Activated naive CD4-positive, alpha-beta T cell (primary cell): ENCODE results near the gene RAB5IF.
"Not testable (repeated sequence)": the region's sequence is repeated elsewhere in the genome, so short reads cannot be mapped to it uniquely, and the experiment has no call there.

ENCODE experiments used
- DNase-seq, 4 experiments: peaks; one replicate each; lab custom pipeline; 2025; lab: John Stamatoyannopoulos, UW

RAB5IF gene

GRCh38 chr20:36629719-36630681, 24.4 kb downstream of the RAB5IF start:
- DNase-seq, result peak in 1 of 4 experiments; percentile 24

GRCh38 chr20:36631646-36632045, 26.1 kb downstream of the RAB5IF start:
- DNase-seq, result no peak

GRCh38 chr20:36632147-36632486, 26.5 kb downstream of the RAB5IF start:
- no peak for DNase-seq

- DNase-seq, result no peak
Measured at GRCh38 chr20:36632487-36633284, 27.1 kb downstream of the RAB5IF start.

- DNase-seq, result no peak
Measured at GRCh38 chr20:36633285-36633772, 27.8 kb downstream of the RAB5IF start.

GRCh38 chr20:36634342-36634741, 28.8 kb downstream of the RAB5IF start:
- no peak for DNase-seq

- DNase-seq, result not testable (repeated sequence)
Measured at GRCh38 chr20:36638876-36639400, 33.4 kb downstream of the RAB5IF start.

GRCh38 chr20:36641506-36641843, 35.9 kb downstream of the RAB5IF start:
- DNase-seq, result no peak

- no peak for DNase-seq
Measured at GRCh38 chr20:36642136-36642535, 36.6 kb downstream of the RAB5IF start.

- peak in 2 of 4 experiments; percentile 8 to 25 for DNase-seq
Measured at GRCh38 chr20:36644032-36644705, 38.6 kb downstream of the RAB5IF start.

- DNase-seq, result no peak
Measured at GRCh38 chr20:36644706-36645095, 39.1 kb downstream of the RAB5IF start.

GRCh38 chr20:36645353-36645752, 39.8 kb downstream of the RAB5IF start:
- DNase-seq, result no peak

GRCh38 chr20:36645998-36646397, 40.4 kb downstream of the RAB5IF start, which contains the start of gene SLA2:
TSS of gene SLA2 (minus strand) at chr20:36646196. CDS start at chr20:36641335, 4,861 bp downstream.
- peak in 2 of 4 experiments; percentile 19 to 54 for DNase-seq

GRCh38 chr20:36646678-36647077, 41.1 kb downstream of the RAB5IF start:
- DNase-seq, result no peak

- no peak for DNase-seq
Measured at GRCh38 chr20:36647196-36648121, 41.9 kb downstream of the RAB5IF start.

GRCh38 chr20:36653456-36653855, 47.9 kb downstream of the RAB5IF start:
- no peak for DNase-seq

- no peak for DNase-seq
Measured at GRCh38 chr20:36654506-36654905, 48.9 kb downstream of the RAB5IF start.

- DNase-seq, result no peak
Measured at GRCh38 chr20:36655004-36655403, 49.4 kb downstream of the RAB5IF start.

- DNase-seq, result no peak
Measured at GRCh38 chr20:36656733-36657132, 51.2 kb downstream of the RAB5IF start.

- no peak for DNase-seq
Measured at GRCh38 chr20:36658300-36658699, 52.7 kb downstream of the RAB5IF start.
